DMS 273 (cell line): ENCODE data around the gene IL27RA.
A peak's percentile ranks its signal among the peaks of the same experiment; 100 is the strongest.
"Not testable (repeated sequence)": the region's sequence is repeated elsewhere in the genome, so short reads cannot be mapped to it uniquely, and the experiment has no call there.

Experiments
- DNase-seq: peaks from one replicate; lab custom pipeline; 2025; ENCODE audit not compliant: unreplicated experiment; lab: John Stamatoyannopoulos, UW

The IL27RA gene

DNA sequence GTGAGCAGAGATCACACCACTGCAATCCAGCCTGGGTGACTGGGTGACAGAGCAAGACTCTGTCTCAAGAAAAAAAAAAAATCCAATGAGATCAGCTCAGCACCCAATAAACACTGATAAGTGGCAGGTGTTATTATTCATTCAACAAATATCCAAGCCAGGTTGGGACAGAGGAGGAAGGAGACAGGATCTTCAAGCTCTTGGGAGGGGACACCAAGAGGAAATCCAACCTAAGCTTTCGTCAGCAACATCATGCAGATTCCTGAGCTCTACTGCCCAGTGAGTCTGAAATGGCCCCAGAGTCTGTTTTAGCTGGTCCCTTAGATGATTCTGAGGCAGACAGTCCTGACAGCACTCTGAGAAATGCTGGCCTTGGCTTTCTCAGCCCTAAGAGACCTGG lies 33.1 kb upstream of the IL27RA start:
- no peak for DNase-seq

DNA sequence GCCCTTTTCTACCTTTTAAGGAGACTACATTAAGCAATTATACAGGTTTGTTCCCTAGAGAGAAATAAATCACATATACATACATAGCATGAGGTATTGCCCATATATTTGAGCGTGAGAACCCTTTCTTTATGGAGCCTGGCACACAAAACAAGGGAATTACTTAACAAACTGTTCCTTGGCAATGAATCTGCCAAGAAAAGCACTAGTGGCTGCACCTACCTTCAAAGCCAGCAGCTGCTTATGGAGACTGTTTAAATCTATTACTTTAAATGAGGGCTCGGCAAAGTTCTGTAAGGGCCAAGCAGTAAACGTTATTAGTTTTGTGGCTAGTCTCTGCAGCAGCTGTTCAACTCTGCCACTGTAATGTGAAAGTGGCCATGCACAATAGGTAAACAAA lies 32.5 kb upstream of the IL27RA start:
- no peak for DNase-seq

DNA sequence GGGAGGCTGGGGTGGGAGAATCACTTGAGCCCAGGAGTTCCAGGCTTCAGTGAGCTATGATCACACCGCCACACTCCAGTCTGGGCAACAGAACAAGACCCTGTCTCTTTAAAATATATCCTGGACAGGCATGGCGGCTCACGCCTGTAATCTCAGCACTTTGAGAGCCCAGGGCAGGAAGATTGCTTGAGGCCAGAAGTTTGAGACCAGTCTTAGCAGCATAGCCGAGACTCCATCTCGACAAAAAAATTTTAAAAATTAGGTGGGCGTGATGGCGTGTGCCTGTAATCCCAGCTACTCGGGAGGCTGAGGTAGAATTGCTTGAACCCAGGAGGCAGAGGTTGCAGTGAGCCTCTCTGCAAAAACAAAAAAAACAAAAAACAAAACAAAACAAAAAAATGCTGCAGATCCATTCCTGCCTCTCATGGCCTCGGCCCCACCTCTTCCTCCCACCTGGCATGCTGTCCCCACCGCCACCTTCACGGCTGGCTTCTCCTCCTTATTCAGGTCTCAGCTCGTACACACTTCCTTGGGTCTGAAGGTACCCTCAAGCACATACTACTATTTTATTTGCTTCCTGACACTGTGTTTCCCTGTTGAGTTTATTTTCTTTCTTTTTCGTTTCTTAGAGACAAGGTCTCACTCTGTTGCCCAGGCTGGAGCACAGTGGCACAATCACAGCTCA lies 30.7 kb upstream of the IL27RA start:
- no peak for DNase-seq

DNA sequence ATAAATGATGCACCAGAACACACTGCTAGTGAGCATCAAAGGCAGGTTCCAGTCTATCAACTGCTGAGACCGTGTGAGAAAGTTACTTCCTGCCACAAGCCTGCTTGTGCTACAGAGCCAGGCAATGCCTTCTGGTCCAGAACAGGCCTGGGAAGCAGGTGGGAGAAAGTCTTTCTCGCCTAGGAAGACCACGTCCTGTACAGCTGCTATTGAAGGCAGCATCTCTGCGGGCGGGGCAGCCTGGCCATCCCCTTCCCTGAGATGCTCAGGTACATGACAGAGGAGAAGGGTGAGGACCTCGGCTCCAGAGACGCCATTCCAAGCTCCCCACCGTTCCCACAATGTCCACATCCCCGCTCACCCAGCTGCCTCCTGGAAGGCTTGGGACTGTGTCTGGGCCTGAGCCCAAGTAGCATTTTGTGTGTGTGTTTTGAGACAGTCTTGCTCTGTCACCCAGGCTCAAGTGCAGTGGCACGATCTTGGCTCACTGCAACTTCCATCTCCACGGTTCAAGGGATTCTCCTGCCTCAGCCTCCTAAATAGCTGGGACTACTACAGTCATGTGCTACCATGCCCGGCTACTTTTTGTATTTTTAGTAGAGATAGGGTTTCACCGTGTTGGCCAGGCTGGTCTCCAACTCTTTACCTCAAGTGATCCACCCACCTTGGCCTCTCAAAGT lies 28.9 kb upstream of the IL27RA start:
- no peak for DNase-seq

DNA sequence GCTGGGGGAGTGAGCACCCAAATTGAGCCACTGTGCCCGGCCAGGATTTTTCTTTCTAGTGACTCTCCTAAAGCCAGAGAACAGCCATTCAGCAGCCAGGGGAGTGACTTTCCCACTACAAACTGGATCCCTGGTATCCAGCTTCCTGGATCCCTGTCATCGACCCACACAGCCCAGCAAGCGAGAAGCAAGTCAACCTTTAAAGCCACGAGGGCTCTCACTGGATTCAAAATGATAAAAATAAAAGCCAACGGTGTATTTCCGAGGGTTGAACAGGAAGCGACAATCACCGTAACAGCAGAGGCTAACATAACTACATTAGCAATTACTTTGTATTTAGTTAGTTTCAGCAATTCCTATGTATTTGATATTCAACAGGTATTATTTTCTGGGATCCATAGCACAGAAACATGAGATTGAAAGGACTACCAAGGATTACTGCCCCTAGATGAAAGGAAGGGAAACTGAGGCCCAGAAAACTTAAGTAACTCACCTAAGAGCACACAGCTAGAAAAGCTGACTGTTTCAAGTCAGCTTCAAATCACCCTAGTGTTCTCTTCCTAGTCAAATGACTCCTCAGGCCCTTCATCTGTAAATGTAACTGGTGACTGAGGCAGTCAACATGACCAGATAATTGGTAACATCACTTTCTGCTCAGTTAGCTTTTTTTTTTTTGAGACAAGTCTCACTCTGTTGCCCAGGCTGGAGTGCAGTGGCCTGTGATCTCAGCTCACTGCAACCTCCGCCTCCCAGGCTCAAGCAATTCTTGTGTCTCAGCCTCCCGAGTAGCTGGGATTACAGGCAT lies 28.1 kb upstream of the IL27RA start:
- DNase-seq, result no peak

DNA sequence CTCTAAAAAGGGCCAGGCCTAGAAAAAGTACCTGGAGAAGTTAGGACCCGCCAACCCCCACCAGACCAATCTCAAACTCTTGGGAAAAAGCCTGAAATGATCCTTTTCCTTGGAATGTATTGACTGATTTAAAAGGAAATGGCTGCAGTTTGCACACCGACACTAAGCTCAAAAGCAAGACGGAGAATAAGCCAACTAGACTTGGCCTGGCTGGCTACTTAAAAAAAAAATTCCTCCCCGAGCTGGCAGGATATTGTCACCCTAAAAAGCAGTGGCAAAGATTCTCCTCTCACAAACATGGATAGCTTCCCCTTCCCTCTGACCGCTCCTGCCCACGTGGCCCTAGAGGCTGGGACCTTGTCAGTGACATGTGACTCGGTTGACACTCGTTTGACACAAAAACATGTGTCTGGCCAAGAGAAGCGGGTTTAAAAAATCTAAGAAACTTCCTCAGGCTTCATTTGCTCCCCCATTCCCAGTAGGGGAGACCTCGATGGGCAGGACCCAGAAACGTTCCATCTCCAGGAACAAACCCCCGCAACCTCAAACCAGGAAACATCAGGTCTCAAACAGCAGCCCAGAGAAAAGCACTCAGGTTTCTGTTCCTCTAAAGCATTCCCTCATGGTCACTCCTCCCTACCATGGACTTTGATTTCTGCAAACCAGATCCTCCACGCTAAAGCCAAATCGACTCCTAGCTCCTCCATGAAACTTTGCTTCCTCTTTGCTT lies 26.8 kb upstream of the IL27RA start:
- DNase-seq, result no peak

DNA sequence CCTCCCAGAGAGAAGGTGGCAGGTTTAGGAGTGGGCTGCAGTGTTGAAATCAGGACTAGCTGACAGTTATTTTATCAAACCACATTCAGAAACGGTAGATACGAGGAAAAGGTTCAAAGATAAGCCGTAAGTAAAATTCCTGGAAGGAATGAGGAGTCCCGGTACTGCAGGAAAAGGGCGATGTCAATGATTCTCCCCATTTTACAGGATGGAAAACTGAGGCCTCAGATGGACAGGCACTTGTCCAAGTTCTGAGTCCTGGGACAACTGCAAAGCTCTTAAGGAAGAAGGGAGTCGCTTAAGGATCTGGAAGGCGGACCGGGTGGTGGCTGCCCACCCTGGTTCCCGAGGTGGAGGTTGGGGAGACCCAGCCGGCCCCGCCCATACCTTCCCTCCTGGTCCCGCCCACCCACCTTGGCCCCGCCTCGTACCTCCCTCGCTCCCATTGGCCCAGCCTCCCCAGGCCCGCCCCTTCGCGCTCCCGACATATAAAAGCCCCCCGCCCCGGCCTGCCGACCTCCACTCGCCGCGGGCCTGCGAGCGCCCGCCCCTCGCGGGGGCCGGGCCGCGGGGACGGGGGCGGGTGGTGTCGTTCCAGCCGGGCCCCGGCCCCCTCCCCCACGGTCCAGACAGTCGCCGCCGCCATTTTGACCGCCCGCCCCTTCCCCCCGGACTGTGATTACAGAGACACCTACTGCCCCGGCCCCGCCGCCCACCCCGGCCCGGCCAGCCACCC lies 26.0 kb upstream of the IL27RA start:
- peak; percentile 93 for DNase-seq

DNA sequence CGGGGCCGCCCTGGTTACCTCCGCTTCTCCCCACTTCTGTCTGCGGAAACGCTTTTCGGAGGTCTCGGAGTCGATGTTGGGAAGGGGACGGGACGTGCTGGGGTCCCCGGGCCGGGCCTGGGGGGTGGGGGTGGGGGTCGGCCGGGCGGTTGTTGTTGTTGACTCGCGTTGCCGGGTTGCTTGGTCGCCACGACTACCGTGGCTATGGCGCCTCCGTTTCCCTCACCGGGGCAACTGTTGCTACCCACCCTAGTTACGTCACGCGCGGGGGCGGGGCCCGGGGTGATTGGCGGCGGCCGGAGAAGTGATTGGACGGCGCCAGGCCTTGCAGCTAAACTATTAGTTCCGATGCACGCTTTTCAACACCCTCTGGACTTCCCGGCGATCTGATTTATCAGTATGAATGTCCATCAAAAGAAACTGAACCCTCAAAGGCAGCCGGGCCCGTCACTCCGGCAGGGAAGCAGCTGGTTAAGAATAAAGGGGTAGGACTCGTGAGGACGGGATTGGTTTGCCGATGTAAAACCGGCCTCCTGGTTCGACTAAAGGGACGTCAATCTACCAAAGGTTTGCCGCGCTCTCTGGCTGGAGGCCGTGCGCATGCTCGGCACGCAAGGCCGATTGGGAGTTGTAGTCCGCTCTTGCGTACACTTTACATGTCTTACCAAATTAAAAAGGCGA lies 25.3 kb upstream of the IL27RA start, which contains the start of gene RFX1:
TSS of gene RFX1 (minus strand) at position 236 of the 681 bp plus-strand sequence. CDS start 12,477 bp downstream, outside the sequence.
- DNase-seq, result peak; percentile 100

DNA sequence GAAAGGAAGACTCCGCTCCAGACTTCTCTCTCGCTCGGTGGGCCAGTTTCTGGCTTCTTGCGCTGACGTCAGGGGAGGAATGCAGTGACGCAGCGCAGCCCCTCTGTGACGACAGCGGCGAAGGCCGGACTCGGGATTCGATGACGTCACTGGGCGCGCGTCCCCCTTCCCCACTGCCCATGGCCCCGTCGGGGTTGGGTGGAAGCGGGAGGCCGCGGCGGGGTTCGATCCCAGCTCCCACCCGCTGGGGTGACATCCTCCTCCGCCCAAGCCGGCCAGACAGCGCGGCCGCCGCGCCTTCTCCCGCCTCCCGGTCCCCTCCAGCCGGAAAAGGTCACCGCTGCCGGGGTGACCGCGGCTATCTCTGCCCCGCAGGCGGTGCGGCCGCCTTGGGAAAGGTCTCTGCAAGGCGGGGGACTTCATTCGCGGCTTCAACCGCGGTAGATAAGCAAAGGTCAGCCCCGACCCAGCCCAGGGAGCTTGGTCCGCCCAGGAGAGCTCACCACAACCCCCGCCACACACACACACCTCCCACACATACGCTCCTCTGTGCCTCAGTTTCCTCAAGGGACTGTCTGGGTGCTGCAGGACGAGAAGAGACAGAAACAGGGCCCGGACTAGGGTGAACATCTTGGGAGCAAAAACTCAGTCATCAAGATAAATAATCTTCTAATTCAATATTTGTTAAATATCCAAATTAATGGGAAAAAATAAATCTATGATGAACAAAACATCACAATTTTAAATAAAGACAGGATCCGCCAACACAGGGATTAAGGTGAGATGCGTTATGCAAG lies 24.6 kb upstream of the IL27RA start:
- DNase-seq, result peak; percentile 97

DNA sequence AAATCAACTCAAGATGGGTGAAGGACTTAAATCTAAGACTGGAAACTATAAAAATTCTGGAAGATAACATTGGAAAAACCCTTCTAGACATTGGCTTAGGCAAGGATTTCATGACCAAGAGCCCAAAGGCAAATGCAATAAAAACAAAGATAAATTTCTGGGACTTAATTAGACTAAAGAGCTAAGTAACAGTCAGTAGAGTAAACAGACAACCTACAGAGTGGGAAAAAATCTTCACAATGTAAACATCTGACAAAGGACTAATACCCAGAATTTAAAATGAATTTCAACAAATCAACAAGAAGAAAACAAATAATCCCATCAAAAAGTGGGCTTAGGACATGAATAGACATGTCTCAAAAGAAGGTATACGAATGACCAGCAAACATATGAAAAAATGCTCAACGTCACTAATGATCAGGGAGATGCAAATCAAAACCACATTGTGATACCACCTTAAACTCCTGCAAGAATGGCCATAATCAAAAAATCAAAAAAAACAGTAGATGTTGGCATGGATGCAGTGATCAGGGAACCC lies 19.1 kb upstream of the IL27RA start:
- DNase-seq, result no peak

DNA sequence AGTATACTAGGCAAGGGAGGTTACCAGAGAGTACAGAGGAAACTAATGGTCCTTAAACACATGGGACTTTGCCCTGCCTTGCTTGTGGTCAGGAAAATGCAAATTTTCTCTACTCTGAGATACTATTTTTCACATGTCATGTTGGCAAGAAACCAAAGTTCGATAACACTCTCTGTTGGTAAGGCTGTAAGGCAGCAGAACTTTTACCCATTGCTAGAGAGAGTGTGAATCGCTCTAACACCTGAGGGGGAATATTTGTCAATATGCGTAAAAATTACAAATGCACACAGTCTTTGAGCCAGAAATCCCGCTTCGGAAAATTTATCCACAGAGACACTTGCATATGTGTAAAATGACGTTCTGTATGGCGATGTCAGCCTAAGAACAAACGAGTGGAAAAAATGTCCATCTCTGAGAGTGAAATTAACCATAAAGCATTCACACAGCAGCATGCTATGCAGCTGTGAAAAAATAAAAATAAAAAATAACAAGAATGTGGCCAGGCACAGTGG lies 16.0 kb upstream of the IL27RA start:
- DNase-seq, result no peak

DNA sequence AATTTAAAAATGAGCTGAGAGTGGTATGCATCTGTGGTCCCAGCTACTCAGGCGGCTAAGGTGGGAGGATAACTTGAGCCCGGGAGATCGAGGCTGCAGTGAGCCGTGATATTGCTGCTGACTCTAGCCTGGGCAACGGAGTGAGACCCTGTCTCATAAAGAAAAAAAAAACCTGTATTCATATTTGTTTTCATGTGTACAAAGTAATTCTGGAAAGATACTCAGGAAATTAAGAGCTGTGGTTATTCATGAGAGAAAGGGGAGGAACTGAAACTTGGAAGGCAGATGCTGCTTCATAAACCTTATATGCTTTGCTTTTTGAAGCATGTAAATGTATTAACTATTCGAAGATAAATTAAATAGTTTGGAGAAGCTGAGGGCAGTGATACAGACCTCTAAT lies 12.5 kb upstream of the IL27RA start:
- DNase-seq, result no peak

DNA sequence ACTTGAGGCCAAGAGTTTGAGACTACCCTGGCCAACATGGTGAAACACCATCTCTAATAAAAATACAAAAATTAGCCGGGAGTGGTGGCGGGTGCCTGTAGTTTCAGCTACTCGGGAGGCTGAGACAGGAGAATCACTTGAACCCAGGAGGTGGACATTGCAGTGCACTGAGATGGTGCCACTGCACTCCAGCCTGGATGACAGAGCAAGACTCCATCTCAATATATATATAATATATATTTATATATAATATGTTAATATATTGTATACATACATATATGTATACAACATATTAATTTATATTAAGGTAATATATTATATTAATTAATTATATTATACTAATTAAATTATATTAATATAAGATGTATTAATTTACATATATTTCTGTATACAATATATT lies 11.8 kb upstream of the IL27RA start:
- DNase-seq, result not testable (repeated sequence)

DNA sequence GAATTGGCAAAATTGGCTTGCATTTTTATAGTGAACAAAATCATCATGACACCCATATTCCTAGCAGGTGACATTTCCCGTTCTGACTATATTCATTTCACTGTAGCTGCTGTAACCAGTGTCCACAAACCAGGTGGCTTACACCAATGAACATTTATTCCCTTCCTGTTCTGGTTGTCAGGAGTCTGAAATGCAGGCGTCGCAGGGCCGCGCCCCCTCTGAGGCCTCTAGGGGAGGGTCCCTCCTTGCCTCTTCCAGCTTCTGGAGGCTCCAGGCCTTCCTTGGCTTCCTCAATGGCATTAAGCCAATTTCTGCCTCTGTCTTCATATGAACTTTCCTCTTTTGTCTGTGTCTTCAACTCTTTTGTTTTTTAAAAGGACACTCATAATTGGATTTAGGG lies 10.1 kb upstream of the IL27RA start:
- peak; percentile 27 for DNase-seq

DNA sequence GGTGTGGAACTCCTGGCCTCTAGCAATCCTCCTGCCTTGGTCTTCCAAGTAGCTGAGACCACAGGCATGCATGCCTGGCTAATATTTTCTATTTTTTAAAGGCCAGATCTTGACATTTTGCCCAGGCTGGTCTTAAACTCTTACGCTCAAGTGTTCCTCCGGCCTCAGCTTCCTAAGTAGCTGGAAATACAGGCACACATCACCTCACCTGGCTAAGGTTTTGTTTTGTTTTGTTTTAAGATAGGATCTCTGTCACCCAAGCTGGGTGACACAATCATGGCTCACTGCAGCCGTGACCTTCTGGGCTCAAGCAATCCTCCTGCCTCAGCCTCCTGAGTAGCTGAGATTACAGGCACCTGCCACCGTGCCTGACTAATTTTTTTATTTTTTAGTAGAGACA lies 9.1 kb upstream of the IL27RA start:
- no peak for DNase-seq

DNA sequence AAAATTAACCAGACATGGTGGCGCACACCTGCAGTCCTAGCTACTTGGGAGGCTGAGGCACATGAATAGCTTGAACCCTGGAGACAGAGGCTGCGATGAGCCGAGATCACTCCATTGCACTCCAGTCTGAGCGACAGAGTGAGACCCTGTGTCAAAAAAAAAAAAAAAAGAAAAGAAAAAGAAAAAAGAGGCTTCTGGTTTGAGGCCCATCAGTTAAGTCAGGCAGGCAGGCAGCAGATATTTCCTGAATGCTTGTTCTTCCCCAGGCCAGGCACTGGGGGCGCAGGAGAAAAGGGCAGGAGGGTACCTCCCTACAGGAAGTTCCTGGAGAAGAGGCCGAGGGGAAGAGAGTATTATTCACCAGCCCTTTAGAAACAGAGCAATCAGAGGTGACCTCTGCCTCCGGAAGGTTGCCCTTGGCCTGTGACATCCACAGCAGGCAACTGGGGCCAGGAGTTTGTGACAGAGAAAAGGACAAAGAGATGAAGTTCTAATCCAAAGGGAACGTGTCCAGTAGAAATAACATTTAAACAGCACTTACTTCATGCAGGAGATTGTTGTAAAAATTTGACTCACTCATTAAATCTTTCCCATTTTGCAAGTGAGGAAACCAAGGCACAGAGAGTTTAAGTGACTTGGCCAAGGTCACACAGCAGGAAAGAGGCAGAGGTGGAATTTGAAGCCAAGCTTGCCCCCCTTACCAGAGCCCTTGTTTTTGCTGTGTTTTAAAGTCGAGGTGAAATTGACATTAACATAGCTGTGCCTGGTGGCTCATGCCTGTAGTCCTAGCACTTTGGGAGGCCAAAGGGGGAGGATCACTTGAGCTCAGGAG lies 7.9 kb upstream of the IL27RA start:
- DNase-seq, result peak; percentile 76

DNA sequence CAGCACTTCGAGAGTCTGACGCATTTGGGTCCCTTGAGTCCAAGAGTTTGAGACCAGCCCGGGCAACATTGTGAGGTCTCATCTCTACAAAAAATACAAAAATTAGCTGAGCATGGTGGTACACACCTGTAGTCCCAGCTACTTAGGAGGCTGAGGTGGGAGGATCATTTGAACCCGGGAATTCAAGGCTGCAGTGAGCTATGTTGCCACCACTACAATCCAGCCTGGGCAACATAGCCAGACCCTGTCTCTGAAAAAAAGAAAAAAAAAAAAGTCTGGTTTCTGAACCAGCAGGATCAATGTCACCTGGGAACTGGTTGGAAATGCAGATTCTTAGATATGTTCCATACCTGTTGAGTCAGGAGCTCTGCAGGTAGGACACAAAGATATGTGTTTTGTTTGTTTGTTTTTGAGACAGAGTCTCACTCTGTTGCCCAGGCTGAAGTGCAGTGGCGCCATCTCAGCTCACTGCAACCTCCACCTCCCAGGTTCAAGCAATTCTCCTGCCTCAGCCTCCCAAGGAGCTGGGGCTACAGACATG lies 4.8 kb upstream of the IL27RA start:
- DNase-seq, result not testable (repeated sequence)
